ENCODE measurements around the gene SLC13A5.
"Not testable (repeated sequence)": the region's sequence is repeated elsewhere in the genome, so short reads cannot be mapped to it uniquely, and the experiment has no call there.

The SLC13A5 gene

DNA sequence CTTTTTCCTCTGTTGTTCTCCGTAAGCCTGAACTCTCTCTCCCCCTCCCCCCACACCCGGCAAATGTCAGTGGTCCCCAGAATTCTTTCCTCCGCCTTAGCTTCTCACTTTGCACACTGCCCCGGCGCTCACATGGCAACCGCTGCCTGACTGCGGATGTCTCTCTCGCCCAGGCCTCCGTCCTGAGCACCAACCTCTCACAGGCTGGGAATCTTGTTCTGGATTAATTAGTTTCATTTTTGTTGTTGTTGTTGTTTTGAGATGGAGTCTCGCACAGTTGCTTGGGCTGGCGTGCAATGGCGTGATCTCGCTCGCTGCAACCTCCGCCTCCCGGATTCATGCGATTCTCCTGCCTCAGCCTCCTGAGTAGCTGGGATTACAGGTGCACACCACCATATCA is 45.0 kb downstream of the SLC13A5 start:
- Histone ChIP-seq H3K9me3 (ENCODE audit: control insufficient read depth, insufficient read depth, low read length) (no peaks in the 10 kb centered on the region), H4K20me1 (ENCODE audit: control insufficient read depth, insufficient read depth, low read depth, low read length) (peaks cover 3% of the 10 kb centered on the region; the same call in 1 of the 2 replicates), H3K27me3 (ENCODE audit: control insufficient read depth, low read length) (no peaks in the 10 kb centered on the region), H3F3A (ENCODE audit: control insufficient read depth, insufficient read depth) (no peaks in the 10 kb centered on the region), H3K4me1 (ENCODE audit: control insufficient read depth, low read length) (no peaks in the 10 kb centered on the region), H3K4me2 (ENCODE audit: low read length) (no peak overlapping the region), H3K9me2 (replicated peaks; ENCODE audit: control insufficient read depth, low read length) (no peaks in the 10 kb centered on the region), H3K36me3 (ENCODE audit: control insufficient read depth, low read length) (no peaks in the 10 kb centered on the region), H3K27ac (ENCODE audit: low read depth, low read length) (no peak overlapping the region), H3K4me3 (ENCODE audit: low read length) (no peak overlapping the region), H3K79me2 (ENCODE audit: control insufficient read depth, low read length) (no peaks in the 10 kb centered on the region)
- no peak for TF ChIP-seq EZH2phosphoT487 (IDR thresholded peaks at IDR 0.05; ENCODE audit: borderline replicate concordance, low read length)

- TF ChIP-seq EZH2phosphoT487 (IDR thresholded peaks at IDR 0.05; ENCODE audit: borderline replicate concordance, low read length): no peak
- no peak for TF ChIP-seq CTCF (IDR thresholded peaks at IDR 0.05; ENCODE audit: low read depth, low read length, poor library complexity, severe bottlenecking)
- Histone ChIP-seq H3K9me3 (ENCODE audit: control insufficient read depth, insufficient read depth, low read length) (no peaks in the 10 kb centered on the region), H3K79me2 (ENCODE audit: control insufficient read depth, low read length) (no peaks in the 10 kb centered on the region), H3K27me3 (ENCODE audit: control insufficient read depth, low read length) (no peaks in the 10 kb centered on the region), H3K9me2 (replicated peaks; ENCODE audit: control insufficient read depth, low read length) (no peaks in the 10 kb centered on the region), H3K27ac (ENCODE audit: low read depth, low read length) (no peak overlapping the region), H3F3A (ENCODE audit: control insufficient read depth, insufficient read depth) (no peaks in the 10 kb centered on the region), H4K20me1 (ENCODE audit: control insufficient read depth, insufficient read depth, low read depth, low read length) (peaks cover 3% of the 10 kb centered on the region; the same call in 1 of the 2 replicates), H3K4me1 (ENCODE audit: control insufficient read depth, low read length) (peaks cover 4% of the 10 kb centered on the region), H3K4me2 (ENCODE audit: low read length) (no peak overlapping the region), H3K4me3 (ENCODE audit: low read length) (no peak overlapping the region), H3K36me3 (ENCODE audit: control insufficient read depth, low read length) (no peaks in the 10 kb centered on the region)
These were observed 45.7 kb downstream of the SLC13A5 start for GRCh38 chr17:6667516-6667915.

DNA sequence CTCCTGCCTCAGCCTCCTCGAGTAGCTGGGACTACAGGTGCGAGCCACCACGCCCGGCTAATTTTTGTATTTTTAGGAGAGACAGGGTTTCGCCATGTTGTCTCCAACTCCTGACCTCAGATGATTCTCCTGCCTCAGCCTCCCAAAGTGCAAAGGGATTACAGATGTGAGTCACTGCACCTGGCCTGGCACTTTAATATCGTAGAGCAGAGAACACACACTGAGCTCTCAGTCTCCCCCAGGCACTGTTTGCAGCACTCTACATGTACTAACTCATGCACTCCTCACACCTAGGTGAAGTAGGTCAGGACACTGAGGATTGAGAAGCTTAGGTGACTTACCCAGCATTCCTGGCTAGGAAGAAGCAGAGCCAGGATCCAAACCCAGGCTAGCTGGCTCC is 46.6 kb downstream of the SLC13A5 start:
- Histone ChIP-seq H3K9me3 (ENCODE audit: control insufficient read depth, insufficient read depth, low read length) (no peaks in the 10 kb centered on the region), H3K9me2 (replicated peaks; ENCODE audit: control insufficient read depth, low read length) (no peaks in the 10 kb centered on the region), H3F3A (ENCODE audit: control insufficient read depth, insufficient read depth) (no peaks in the 10 kb centered on the region), H3K4me3 (ENCODE audit: low read length) (no peak overlapping the region), H4K20me1 (ENCODE audit: control insufficient read depth, insufficient read depth, low read depth, low read length) (peaks cover 3% of the 10 kb centered on the region; the same call in 1 of the 2 replicates), H3K79me2 (ENCODE audit: control insufficient read depth, low read length) (no peaks in the 10 kb centered on the region), H3K4me2 (ENCODE audit: low read length) (no peak overlapping the region), H3K27ac (ENCODE audit: low read depth, low read length) (no peak overlapping the region), H3K36me3 (ENCODE audit: control insufficient read depth, low read length) (no peaks in the 10 kb centered on the region), H3K4me1 (ENCODE audit: control insufficient read depth, low read length) (peaks cover 12% of the 10 kb centered on the region), H3K27me3 (ENCODE audit: control insufficient read depth, low read length) (no peaks in the 10 kb centered on the region)
- TF ChIP-seq EZH2phosphoT487 (IDR thresholded peaks at IDR 0.05; ENCODE audit: borderline replicate concordance, low read length) (no peak), CTCF (IDR thresholded peaks at IDR 0.05; ENCODE audit: low read depth, low read length, poor library complexity, severe bottlenecking) (no peak)

GRCh38 chr17:6666077-6666521 is 47.1 kb downstream of the SLC13A5 start:
- Histone ChIP-seq H3F3A (ENCODE audit: control insufficient read depth, insufficient read depth) (0 out of 2 replicates have a peak, but pooled peaks cover under 1% of the 10 kb centered on the region), H3K36me3 (ENCODE audit: control insufficient read depth, low read length) (no peaks in the 10 kb centered on the region), H3K4me1 (ENCODE audit: control insufficient read depth, low read length) (peaks cover 17% of the 10 kb centered on the region), H3K4me3 (ENCODE audit: low read length) (no peak overlapping the region), H3K79me2 (ENCODE audit: control insufficient read depth, low read length) (no peaks in the 10 kb centered on the region), H3K27me3 (ENCODE audit: control insufficient read depth, low read length) (no peaks in the 10 kb centered on the region), H3K9me2 (replicated peaks; ENCODE audit: control insufficient read depth, low read length) (no peaks in the 10 kb centered on the region), H3K4me2 (ENCODE audit: low read length) (no peak overlapping the region), H3K27ac (ENCODE audit: low read depth, low read length) (no peak overlapping the region), H3K9me3 (ENCODE audit: control insufficient read depth, insufficient read depth, low read length) (no peaks in the 10 kb centered on the region), H4K20me1 (ENCODE audit: control insufficient read depth, insufficient read depth, low read depth, low read length) (peaks cover 2% of the 10 kb centered on the region; the same call in 1 of the 2 replicates)
- no peak for TF ChIP-seq EZH2phosphoT487 (IDR thresholded peaks at IDR 0.05; ENCODE audit: borderline replicate concordance, low read length)
- peak; percentile 88 for TF ChIP-seq CTCF (IDR thresholded peaks at IDR 0.05; ENCODE audit: low read depth, low read length, poor library complexity, severe bottlenecking)

- H3K9me2 ChIP-seq (replicated peaks; ENCODE audit: control insufficient read depth, low read length); H4K20me1 ChIP-seq (ENCODE audit: control insufficient read depth, insufficient read depth, low read depth, low read length); H3K36me3 ChIP-seq (ENCODE audit: control insufficient read depth, low read length); H3K27me3 ChIP-seq (ENCODE audit: control insufficient read depth, low read length); H3F3A ChIP-seq (ENCODE audit: control insufficient read depth, insufficient read depth); H3K4me3 ChIP-seq (ENCODE audit: low read length); H3K9me3 ChIP-seq (ENCODE audit: control insufficient read depth, insufficient read depth, low read length); H3K27ac ChIP-seq (ENCODE audit: low read depth, low read length); H3K4me2 ChIP-seq (ENCODE audit: low read length); H3K79me2 ChIP-seq (ENCODE audit: control insufficient read depth, low read length): not testable (repeated sequence)
- H3K4me1 ChIP-seq (ENCODE audit: control insufficient read depth, low read length): peaks cover 37% of the 10 kb centered on the region
These were observed 50.0 kb downstream of the SLC13A5 start for GRCh38 chr17:6663200-6663599.
